Breast epithelium (tissue), 3 donors: ENCODE results near the gene PRDM11.

ENCODE experiments used
- CTCF ChIP-seq, 3 donors: fragments of 450-650 bp; IDR thresholded peaks; one replicate each; pipeline ENCODE4 v1.5.1; 2016 to 2017; ENCODE audit warnings: antibody characterized with exemption in 3 of 3, mild to moderate bottlenecking in 3 of 3, moderate library complexity in 3 of 3
- POLR2AphosphoS5 ChIP-seq, 3 donors: sonication (generic); formaldehyde crosslinking; IDR thresholded peaks; one replicate each; pipeline ENCODE4 v1.6.1; 2017; ENCODE audit warnings: antibody characterized with exemption in 3 of 3

- TF ChIP-seq CTCF (IDR thresholded peaks at IDR 0.05) (no peak), POLR2AphosphoS5 (IDR thresholded peaks at IDR 0.05) (no peak)
Measured at GRCh38 chr11:45159781-45160365, 13.4 kb downstream of the PRDM11 start.
